Measurements from ENCODE around the gene HAL.

DNA sequence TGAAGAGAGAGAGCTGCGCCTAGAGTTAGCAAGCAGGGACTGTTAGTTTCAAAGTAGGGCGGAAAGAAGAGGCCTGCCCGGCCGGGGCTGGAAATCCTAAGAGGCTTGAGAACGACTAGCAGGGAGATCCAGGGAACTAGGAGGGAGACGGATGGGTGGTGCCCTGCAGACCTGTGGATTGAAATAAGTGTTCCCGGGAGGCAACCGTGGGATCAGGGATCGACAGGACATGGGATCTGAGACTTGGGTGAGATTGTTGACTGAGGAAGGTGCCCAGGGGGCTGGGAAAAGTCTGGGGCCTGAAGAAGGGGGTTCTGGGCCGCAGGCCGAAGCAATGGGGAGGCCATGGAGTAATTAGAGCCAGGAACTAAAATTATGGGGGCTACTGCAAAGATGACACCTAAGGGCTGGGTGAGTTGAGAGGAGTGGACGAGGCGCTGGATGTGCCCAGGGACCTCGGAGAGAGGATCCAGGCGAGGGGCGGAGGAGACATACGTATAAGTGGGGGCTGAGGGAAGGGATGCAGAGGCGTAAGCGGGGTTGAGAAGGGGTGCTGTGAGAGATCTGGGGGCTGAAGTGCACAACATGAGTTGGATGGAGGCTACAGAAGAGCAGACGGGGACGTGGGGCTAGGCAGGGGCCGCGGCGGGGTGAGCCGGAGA is 38.6 kb upstream of the HAL start:
- no peak for TF ChIP-seq POLR2AphosphoS5 (IDR thresholded peaks at IDR 0.05; ENCODE audit: low read depth, low read length)
- TF ChIP-seq, protein P1, sequence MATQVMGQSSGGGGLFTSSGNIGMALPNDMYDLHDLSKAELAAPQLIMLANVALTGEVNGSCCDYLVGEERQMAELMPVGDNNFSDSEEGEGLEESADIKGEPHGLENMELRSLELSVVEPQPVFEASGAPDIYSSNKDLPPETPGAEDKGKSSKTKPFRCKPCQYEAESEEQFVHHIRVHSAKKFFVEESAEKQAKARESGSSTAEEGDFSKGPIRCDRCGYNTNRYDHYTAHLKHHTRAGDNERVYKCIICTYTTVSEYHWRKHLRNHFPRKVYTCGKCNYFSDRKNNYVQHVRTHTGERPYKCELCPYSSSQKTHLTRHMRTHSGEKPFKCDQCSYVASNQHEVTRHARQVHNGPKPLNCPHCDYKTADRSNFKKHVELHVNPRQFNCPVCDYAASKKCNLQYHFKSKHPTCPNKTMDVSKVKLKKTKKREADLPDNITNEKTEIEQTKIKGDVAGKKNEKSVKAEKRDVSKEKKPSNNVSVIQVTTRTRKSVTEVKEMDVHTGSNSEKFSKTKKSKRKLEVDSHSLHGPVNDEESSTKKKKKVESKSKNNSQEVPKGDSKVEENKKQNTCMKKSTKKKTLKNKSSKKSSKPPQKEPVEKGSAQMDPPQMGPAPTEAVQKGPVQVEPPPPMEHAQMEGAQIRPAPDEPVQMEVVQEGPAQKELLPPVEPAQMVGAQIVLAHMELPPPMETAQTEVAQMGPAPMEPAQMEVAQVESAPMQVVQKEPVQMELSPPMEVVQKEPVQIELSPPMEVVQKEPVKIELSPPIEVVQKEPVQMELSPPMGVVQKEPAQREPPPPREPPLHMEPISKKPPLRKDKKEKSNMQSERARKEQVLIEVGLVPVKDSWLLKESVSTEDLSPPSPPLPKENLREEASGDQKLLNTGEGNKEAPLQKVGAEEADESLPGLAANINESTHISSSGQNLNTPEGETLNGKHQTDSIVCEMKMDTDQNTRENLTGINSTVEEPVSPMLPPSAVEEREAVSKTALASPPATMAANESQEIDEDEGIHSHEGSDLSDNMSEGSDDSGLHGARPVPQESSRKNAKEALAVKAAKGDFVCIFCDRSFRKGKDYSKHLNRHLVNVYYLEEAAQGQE (IDR thresholded peaks at IDR 0.05; ENCODE audit: insufficient read depth in 1 of 2, low read depth in 2 of 2, low read length in 2 of 2) = no peak
- TF ChIP-seq TAF1 (IDR thresholded peaks at IDR 0.05; ENCODE audit: borderline replicate concordance, insufficient read depth, low read length) = no peak
- TF ChIP-seq SIN3A (IDR thresholded peaks at IDR 0.05; ENCODE audit: borderline replicate concordance, insufficient read depth, low read length) = no peak
